ENCODE results near the gene GBE1. TPM values are rescaled to one million over a fixed set of nuclear protein-coding genes. Genes with fewer than 3 reads are reported as not detected.
A peak's percentile ranks its signal among the peaks of the same experiment; 100 is the strongest.
"Not testable (repeated sequence)": the region's sequence is repeated elsewhere in the genome, so short reads cannot be mapped to it uniquely, and the experiment has no call there.

Gene GBE1
- total RNA-seq, 3 donors from 2014 or later, result 34.4 to 148 (median 49.8) TPM

DNA sequence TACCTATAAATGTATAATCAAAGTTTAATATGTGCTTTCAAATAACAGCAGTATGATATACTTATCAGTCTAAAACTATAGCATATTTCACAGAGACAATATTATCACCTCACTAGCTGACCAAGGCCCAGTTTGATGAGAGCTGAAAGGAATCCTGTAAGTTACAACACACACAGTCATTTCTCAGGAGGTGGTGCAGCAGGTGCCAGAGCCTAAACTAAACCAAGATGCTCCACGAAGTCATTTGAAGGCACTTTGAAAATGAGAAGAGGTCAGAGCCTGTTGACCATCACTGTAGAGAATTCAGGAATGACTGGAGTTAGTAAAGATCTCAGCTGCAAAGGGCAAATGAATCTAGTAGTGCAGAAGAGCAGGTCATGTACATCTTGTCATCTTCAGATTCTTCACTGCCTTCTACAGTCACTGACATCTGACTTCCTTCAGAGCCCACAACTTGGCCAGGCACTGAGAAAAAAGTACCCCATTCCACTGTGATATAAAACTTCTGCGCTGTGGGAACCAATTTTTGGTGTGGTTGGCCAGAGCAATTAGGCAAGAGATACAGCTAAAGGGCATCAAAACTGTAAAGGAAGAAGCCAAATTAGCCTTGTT lies 7.9 kb downstream of the GBE1 start:
- no peak for DNase-seq (ENCODE audit: low spot score in 2 of 2)
- Histone ChIP-seq H3K27ac (no peak overlapping the region), H3K4me3 (no peak overlapping the region), H3K9me3 (peaks cover 3 to 4% of the 10 kb centered on the region in 2 donors), H3K27me3 (no peaks in the 10 kb centered on the region), H3K36me3 (no peaks in the 10 kb centered on the region), H3K4me1 (no peaks in the 10 kb centered on the region)
- intact Hi-C loops (cut with DNase I; ENCODE audit: low total_unique reads), result loop anchor here (2.0 kb wide), 1 partner anchor 15 kb away; no protein-coding TSS in a partner anchor
- no peak for TF ChIP-seq POLR2AphosphoS5 (IDR thresholded peaks at IDR 0.05)
- no peak for TF ChIP-seq POLR2A (IDR thresholded peaks at IDR 0.05)
- TF ChIP-seq, protein P1, sequence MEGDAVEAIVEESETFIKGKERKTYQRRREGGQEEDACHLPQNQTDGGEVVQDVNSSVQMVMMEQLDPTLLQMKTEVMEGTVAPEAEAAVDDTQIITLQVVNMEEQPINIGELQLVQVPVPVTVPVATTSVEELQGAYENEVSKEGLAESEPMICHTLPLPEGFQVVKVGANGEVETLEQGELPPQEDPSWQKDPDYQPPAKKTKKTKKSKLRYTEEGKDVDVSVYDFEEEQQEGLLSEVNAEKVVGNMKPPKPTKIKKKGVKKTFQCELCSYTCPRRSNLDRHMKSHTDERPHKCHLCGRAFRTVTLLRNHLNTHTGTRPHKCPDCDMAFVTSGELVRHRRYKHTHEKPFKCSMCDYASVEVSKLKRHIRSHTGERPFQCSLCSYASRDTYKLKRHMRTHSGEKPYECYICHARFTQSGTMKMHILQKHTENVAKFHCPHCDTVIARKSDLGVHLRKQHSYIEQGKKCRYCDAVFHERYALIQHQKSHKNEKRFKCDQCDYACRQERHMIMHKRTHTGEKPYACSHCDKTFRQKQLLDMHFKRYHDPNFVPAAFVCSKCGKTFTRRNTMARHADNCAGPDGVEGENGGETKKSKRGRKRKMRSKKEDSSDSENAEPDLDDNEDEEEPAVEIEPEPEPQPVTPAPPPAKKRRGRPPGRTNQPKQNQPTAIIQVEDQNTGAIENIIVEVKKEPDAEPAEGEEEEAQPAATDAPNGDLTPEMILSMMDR (IDR thresholded peaks at IDR 0.05), result no peak

DNA sequence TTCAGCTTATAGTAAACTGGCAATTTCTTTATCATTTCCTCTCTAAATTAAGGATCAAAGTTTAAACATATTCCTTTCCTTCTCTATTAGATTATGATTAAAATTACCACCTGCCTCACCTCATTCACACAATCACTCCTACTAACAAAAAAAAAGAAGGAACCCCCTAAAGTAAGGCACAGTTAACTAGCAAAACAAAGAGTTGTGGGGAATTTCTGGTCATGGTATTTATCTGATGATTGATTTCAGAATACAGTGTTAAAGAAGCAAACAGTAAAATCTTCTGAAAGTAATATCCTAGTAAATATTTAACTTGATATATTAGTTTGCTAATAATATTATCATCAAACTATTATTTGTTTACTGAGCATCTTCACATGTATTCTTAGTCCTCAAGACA lies 8.8 kb downstream of the GBE1 start:
- Histone ChIP-seq H3K4me3 (no peak overlapping the region), H3K27me3 (no peaks in the 10 kb centered on the region), H3K36me3 (no peaks in the 10 kb centered on the region), H3K4me1 (no peaks in the 10 kb centered on the region), H3K9me3 (peaks cover 3 to 4% of the 10 kb centered on the region in 2 donors), H3K27ac (no peak overlapping the region)
- intact Hi-C loops (cut with DNase I; ENCODE audit: low total_unique reads), result no loop called here
- TF ChIP-seq POLR2AphosphoS5 (IDR thresholded peaks at IDR 0.05) (no peak), POLR2A (IDR thresholded peaks at IDR 0.05) (no peak)
- TF ChIP-seq, protein P1 (IDR thresholded peaks at IDR 0.05), result no peak
- no peak for DNase-seq (ENCODE audit: low spot score in 2 of 2)

DNA sequence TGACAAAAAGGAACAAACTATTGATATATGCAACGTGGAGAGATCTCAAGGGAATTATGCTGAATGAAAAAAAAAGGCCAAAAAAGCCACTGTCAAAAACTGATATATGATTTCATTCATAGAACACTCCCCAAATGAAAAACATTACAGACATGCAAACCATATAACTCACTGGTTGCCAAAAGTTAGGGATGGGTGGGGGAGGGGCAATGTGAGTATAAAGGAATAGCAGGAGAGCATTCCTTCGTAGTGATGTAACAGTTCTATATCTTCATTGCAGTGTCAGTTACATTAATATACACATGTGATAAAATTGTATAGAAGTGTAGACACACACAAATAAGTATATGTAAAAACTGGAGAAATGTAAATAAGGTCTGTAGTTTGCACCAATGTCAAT lies 12.2 kb downstream of the GBE1 start:
- H3K9me3 ChIP-seq, result no peaks in the 10 kb centered on the region
- no peak overlapping the region for H3K4me3 ChIP-seq
- no peak overlapping the region for H3K27ac ChIP-seq
- H3K36me3 ChIP-seq, result no peaks in the 10 kb centered on the region
- no peaks in the 10 kb centered on the region for H3K4me1 ChIP-seq
- no peaks in the 10 kb centered on the region for H3K27me3 ChIP-seq
- TF ChIP-seq POLR2AphosphoS5 (IDR thresholded peaks at IDR 0.05) (no peak), POLR2A (IDR thresholded peaks at IDR 0.05) (no peak)
- TF ChIP-seq, protein P1 (IDR thresholded peaks at IDR 0.05), result no peak
- no peak for DNase-seq (ENCODE audit: low spot score in 2 of 2)
- intact Hi-C loops (cut with DNase I; ENCODE audit: low total_unique reads), result no loop called here

DNA sequence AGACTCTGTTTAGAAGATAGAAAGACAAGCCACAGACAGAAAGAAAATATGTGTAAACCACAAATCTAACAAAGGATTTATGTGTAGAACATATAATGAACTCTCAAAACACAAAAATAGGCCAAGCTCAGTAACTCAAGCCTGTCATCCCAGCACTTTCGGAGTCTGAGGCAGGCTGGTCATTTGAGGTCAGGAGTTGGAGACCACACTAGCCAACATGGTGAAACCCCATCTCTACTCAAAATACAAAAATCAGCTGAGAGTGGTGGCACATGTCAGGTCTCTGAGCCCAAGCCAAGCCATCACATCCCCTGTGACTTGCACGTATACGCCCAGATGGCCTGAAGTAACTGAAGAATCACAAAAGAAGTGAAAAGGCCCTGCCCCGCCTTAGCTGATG lies 14.2 kb downstream of the GBE1 start:
- DNase-seq (ENCODE audit: low spot score in 2 of 2); H3K36me3 ChIP-seq; H3K27me3 ChIP-seq; H3K4me3 ChIP-seq; intact Hi-C loops (cut with DNase I; ENCODE audit: low total_unique reads); H3K9me3 ChIP-seq; H3K4me1 ChIP-seq; H3K27ac ChIP-seq: not testable (repeated sequence)

DNA sequence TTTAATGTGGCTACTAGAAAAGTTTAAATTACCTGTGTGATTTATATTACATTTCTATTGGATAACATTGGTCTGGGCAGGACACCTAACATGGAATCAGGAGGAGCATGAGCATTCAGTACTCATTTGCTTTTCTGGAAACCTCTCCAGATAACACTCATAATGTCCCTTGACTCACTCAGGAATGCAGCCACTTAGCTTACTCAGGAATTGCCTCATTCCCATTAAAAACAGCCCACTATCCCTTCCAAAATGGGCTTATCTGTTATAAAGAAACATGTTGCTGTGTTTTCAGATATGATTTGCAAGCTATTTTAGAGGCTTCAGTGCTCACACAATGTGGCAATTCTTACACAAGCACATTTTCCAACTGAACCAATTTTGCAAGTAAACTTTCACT lies 17.1 kb downstream of the GBE1 start:
- no peak for DNase-seq (ENCODE audit: low spot score in 2 of 2)
- H3K4me1 ChIP-seq, result no peaks in the 10 kb centered on the region
- H3K36me3 ChIP-seq, result no peaks in the 10 kb centered on the region
- intact Hi-C loops (cut with DNase I; ENCODE audit: low total_unique reads), result no loop called here
- H3K4me3 ChIP-seq, result no peak overlapping the region
- H3K9me3 ChIP-seq, result no peaks in the 10 kb centered on the region
- peak overlapping the region; percentile 50 to 81 for H3K27ac ChIP-seq
- TF ChIP-seq POLR2AphosphoS5 (IDR thresholded peaks at IDR 0.05) (peak in 1 of 3 donors; percentile 79), POLR2A (IDR thresholded peaks at IDR 0.05) (no peak)
- H3K27me3 ChIP-seq, result no peaks in the 10 kb centered on the region

DNA sequence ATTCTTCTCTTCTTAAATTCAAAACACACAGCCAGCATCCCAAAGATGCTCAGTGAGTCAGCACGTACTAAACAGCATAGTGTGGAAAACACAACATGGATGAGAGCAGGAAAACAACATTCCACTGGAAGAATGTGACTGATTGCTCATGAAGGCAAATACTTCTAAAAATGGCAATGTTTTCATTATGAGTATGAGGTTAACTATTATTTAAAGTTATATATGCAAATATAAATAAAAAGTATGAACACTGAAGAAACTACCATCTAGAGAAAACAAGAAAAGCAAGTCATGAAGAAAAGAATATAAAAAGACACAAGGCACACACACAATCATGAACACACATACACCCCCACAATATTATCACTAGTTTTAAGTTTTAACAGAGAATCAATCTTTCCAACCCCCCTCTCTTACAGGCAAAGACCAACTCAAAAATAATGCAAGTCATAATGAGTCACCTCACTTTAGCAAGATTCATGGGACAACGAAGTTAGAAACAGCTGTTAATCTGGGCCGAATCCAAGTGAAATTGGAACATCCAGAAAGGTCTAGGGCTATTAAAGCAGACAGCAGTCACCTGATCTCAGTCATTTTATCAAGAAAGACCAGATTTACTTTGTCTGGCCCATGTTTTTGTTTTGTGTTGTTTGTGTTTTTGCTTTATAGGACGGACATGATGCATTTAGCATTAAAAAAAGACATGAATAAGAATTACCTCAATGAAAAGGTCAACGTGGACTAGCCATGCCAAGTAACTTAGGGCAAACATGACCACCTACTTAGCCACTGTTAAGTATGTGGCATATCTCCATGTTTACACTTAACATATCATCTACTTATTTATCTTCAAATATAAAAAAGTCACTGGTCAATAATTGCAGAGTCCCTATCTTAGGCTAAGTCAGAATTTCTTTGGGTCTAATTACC lies 18.1 kb downstream of the GBE1 start:
- TF ChIP-seq POLR2A (IDR thresholded peaks at IDR 0.05), result no peak
- TF ChIP-seq POLR2AphosphoS5 (IDR thresholded peaks at IDR 0.05), result no peak
- TF ChIP-seq, protein P1 (IDR thresholded peaks at IDR 0.05), result no peak
- Histone ChIP-seq H3K4me1 (no peaks in the 10 kb centered on the region), H3K27me3 (no peaks in the 10 kb centered on the region), H3K9me3 (no peaks in the 10 kb centered on the region), H3K27ac (peak overlapping the region; percentile 50 to 81), H3K36me3 (no peaks in the 10 kb centered on the region), H3K4me3 (no peak overlapping the region)
- intact Hi-C loops (cut with DNase I; ENCODE audit: low total_unique reads), result no loop called here
- DNase-seq (ENCODE audit: low spot score in 2 of 2), result no peak

Measured in breast epithelium (tissue), 4 donors.